ENCODE results near the gene CENPF. TPM values are rescaled to one million over a fixed set of nuclear protein-coding genes. Genes with fewer than 3 reads are reported as not detected.

Gene CENPF
- total RNA-seq, 2 experiments from 2014 or later, result 110 to 173 TPM

- DNase-seq (ENCODE audit: low spot score), result no peak
- ChIA-PET CTCF (ENCODE audit: unreplicated experiment) (no interaction called here), POLR2A (interaction anchor here (0.5 to 1.8 kb wide), 5 partner anchors 10 to 459 kb away, joined by 3 to 4 read pairs (median 3); no protein-coding TSS in a partner anchor)
- Histone ChIP-seq H3K9me3 (ENCODE audit: low read length) (no peaks in the 10 kb centered on the region), H3K36me3 (ENCODE audit: insufficient read depth, low read length) (no peaks in the 10 kb centered on the region), H3K4me3 (ENCODE audit: low read depth, low read length, poor library complexity, severe bottlenecking) (no peak overlapping the region), H4K20me1 (ENCODE audit: insufficient read depth, low read length) (no peaks in the 10 kb centered on the region), H3K9me2 (ENCODE audit: insufficient read depth, low read length) (no peaks in the 10 kb centered on the region), H3K27ac (ENCODE audit: low read depth, low read length, poor library complexity, severe bottlenecking) (no peak overlapping the region), H2AFZ (ENCODE audit: low read length) (no peak overlapping the region), H3K4me1 (ENCODE audit: insufficient read depth, low read length, poor library complexity, severe bottlenecking) (peaks cover 3% of the 10 kb centered on the region), H3K79me2 (ENCODE audit: insufficient read depth, low read depth, low read length) (no peaks in the 10 kb centered on the region), H3K4me2 (ENCODE audit: low read length) (no peak overlapping the region)
- intact Hi-C loops (cut with micrococcal nuclease; ENCODE audit: unreplicated experiment), result no loop called here
- TF ChIP-seq EZH2phosphoT487 (IDR thresholded peaks at IDR 0.05; ENCODE audit: borderline replicate concordance, low read depth, low read length), result no peak
- no peak for TF ChIP-seq CTCF (conservative IDR thresholded peaks at IDR 0.05; ENCODE audit: low read length)
- no TSS peak for BruUV-seq (replicated peaks)
Measured at GRCh38 chr1:214581785-214582184, 21.2 kb upstream of the CENPF start.

GRCh38 chr1:214582289-214582891 lies 20.6 kb upstream of the CENPF start:
- DNase-seq (ENCODE audit: low spot score), result no peak
- Histone ChIP-seq H4K20me1 (ENCODE audit: insufficient read depth, low read length) (no peaks in the 10 kb centered on the region), H3K79me2 (ENCODE audit: insufficient read depth, low read depth, low read length) (no peaks in the 10 kb centered on the region), H3K9me3 (ENCODE audit: low read length) (no peaks in the 10 kb centered on the region), H3K36me3 (ENCODE audit: insufficient read depth, low read length) (no peaks in the 10 kb centered on the region), H3K4me3 (ENCODE audit: low read depth, low read length, poor library complexity, severe bottlenecking) (no peak overlapping the region), H3K9me2 (ENCODE audit: insufficient read depth, low read length) (no peaks in the 10 kb centered on the region), H2AFZ (ENCODE audit: low read length) (no peak overlapping the region), H3K4me1 (ENCODE audit: insufficient read depth, low read length, poor library complexity, severe bottlenecking) (peaks cover 3% of the 10 kb centered on the region), H3K4me2 (ENCODE audit: low read length) (no peak overlapping the region), H3K27ac (ENCODE audit: low read depth, low read length, poor library complexity, severe bottlenecking) (no peak overlapping the region)
- ChIA-PET POLR2A (interaction anchor here (0.6 to 1.0 kb wide), 2 partner anchors 20 to 460 kb away, joined by 3 read pairs; no protein-coding TSS in a partner anchor), CTCF (ENCODE audit: unreplicated experiment) (no interaction called here)
- intact Hi-C loops (cut with micrococcal nuclease; ENCODE audit: unreplicated experiment), result no loop called here
- TF ChIP-seq CTCF (conservative IDR thresholded peaks at IDR 0.05; ENCODE audit: low read length) (no peak), EZH2phosphoT487 (IDR thresholded peaks at IDR 0.05; ENCODE audit: borderline replicate concordance, low read depth, low read length) (no peak)
- BruUV-seq (replicated peaks), result no TSS peak

- no peaks in the 10 kb centered on the region for H3K9me3 ChIP-seq (ENCODE audit: low read length)
- no peak overlapping the region for H3K27ac ChIP-seq (ENCODE audit: low read depth, low read length, poor library complexity, severe bottlenecking)
- H3K79me2 ChIP-seq (ENCODE audit: insufficient read depth, low read depth, low read length), result no peaks in the 10 kb centered on the region
- intact Hi-C loops (cut with micrococcal nuclease; ENCODE audit: unreplicated experiment), result no loop called here
- H3K9me2 ChIP-seq (ENCODE audit: insufficient read depth, low read length), result no peaks in the 10 kb centered on the region
- no peak for DNase-seq (ENCODE audit: low spot score)
- CTCF ChIA-PET (ENCODE audit: unreplicated experiment), result no interaction called here
- no TSS peak for BruUV-seq (replicated peaks)
- no peak overlapping the region for H2AFZ ChIP-seq (ENCODE audit: low read length)
- H3K36me3 ChIP-seq (ENCODE audit: insufficient read depth, low read length), result no peaks in the 10 kb centered on the region
- H3K4me3 ChIP-seq (ENCODE audit: low read depth, low read length, poor library complexity, severe bottlenecking), result no peak overlapping the region
- POLR2A ChIA-PET, result interaction anchor here (0.9 kb wide), 1 partner anchor 15 kb away, joined by 4 read pairs; no protein-coding TSS in a partner anchor
- H4K20me1 ChIP-seq (ENCODE audit: insufficient read depth, low read length), result no peaks in the 10 kb centered on the region
- TF ChIP-seq EZH2phosphoT487 (IDR thresholded peaks at IDR 0.05; ENCODE audit: borderline replicate concordance, low read depth, low read length), result no peak
- H3K4me2 ChIP-seq (ENCODE audit: low read length), result no peak overlapping the region
- H3K4me1 ChIP-seq (ENCODE audit: insufficient read depth, low read length, poor library complexity, severe bottlenecking), result peaks cover 3% of the 10 kb centered on the region
Measured at GRCh38 chr1:214583113-214583512, 19.9 kb upstream of the CENPF start.

All from OCI-LY7 (cell line).